ENCODE results near the gene CAPN15. TPM values are rescaled to one million over a fixed set of nuclear protein-coding genes. Genes with fewer than 3 reads are reported as not detected.
A peak's percentile ranks its signal among the peaks of the same experiment; 100 is the strongest.

CAPN15 gene
- total and polyA plus RNA-seq, 9 of the 15 experiments (the other 6 are each of a cell fraction or from before 2014, with no cell fraction given): 0.62 to 111 (median 14.2) TPM

GRCh38 chr16:566475-567372 is 39.2 kb downstream of the CAPN15 start, which contains the start of gene NHLRC4 (continued):
- no peak for TF ChIP-seq CBX2 (IDR thresholded peaks at IDR 0.05; ENCODE audit: insufficient read depth, low read length, poor library complexity, severe bottlenecking)
- peak; percentile 47 for TF ChIP-seq SAP30 (IDR thresholded peaks at IDR 0.05; ENCODE audit: borderline replicate concordance, insufficient read depth, low read depth, low read length, poor library complexity, severe bottlenecking)
- TF ChIP-seq ZNF12 (CRISPR knock-in tag; IDR thresholded peaks at IDR 0.05): no peak
- peak; percentile 66; the same call in 1 of the 2 replicates for TF ChIP-seq RNF2 (IDR thresholded peaks at IDR 0.05)
- TF ChIP-seq NELFE (IDR thresholded peaks at IDR 0.05; ENCODE audit: insufficient read depth, insufficient read length): no peak
- no peak for TF ChIP-seq TCFL5 (CRISPR knock-in tag; conservative IDR thresholded peaks at IDR 0.05)
- TF ChIP-seq HNRNPLL (IDR thresholded peaks at IDR 0.05; ENCODE audit: low read depth, low read length, poor library complexity, severe bottlenecking): no peak
- TF ChIP-seq SREBF1 (IDR thresholded peaks at IDR 0.05; ENCODE audit: borderline replicate concordance, low read depth, low read length): no peak
- no peak for TF ChIP-seq HOMEZ (CRISPR knock-in tag; IDR thresholded peaks at IDR 0.05)
- TF ChIP-seq HMGXB4 (CRISPR knock-in tag; IDR thresholded peaks at IDR 0.05): no peak
- no peak for TF ChIP-seq PCBP2 (IDR thresholded peaks at IDR 0.05; ENCODE audit: low read depth, low read length, poor library complexity, severe bottlenecking)
- TF ChIP-seq CBFA2T2 (conservative IDR thresholded peaks at IDR 0.05): peak; percentile 32
- TF ChIP-seq POLR3A (IDR thresholded peaks at IDR 0.05; ENCODE audit: borderline replicate concordance, extremely low read depth, insufficient read depth, insufficient read length): no peak
- TF ChIP-seq RNF219 (CRISPR knock-in tag; IDR thresholded peaks at IDR 0.05): no peak

All from K562 (cell line).